NOMO-1 treated with DMSO at 0.1 percent for 48 hours (cell line): Measurements from ENCODE around the gene C22orf39.

ENCODE experiments used
- DNase-seq: peaks from one replicate; lab custom pipeline; 2025; ENCODE audit not compliant: unreplicated experiment; lab: John Stamatoyannopoulos, UW

The C22orf39 gene

GRCh38 chr22:19431649-19432132 is 15.8 kb downstream of the C22orf39 start, which contains the start of gene HIRA:
Gene HIRA (minus strand): TSS chr22:19431733. CDS start chr22:19431476, 257 bp downstream.
- DNase-seq: peak; percentile 70

GRCh38 chr22:19430890-19431541 is 16.5 kb downstream of the C22orf39 start:
- DNase-seq: no peak

GRCh38 chr22:19429950-19430889 is 17.3 kb downstream of the C22orf39 start:
- peak; percentile 60 for DNase-seq

- DNase-seq: no peak
Observed at GRCh38 chr22:19424186-19424500, 23.4 kb downstream of the C22orf39 start.

GRCh38 chr22:19422440-19423301 is 24.8 kb downstream of the C22orf39 start:
- no peak for DNase-seq

- DNase-seq: no peak
Observed at GRCh38 chr22:19420321-19420720, 27.2 kb downstream of the C22orf39 start.

GRCh38 chr22:19419464-19420178 is 27.9 kb downstream of the C22orf39 start:
- peak; percentile 22 for DNase-seq

- peak; percentile 70 for DNase-seq
Observed at GRCh38 chr22:19419086-19419463, 28.4 kb downstream of the C22orf39 start.

- DNase-seq: no peak
Observed at GRCh38 chr22:19412923-19413322, 34.6 kb downstream of the C22orf39 start.

GRCh38 chr22:19412478-19412877 is 35.0 kb downstream of the C22orf39 start:
- DNase-seq: no peak

GRCh38 chr22:19411690-19412045 is 35.8 kb downstream of the C22orf39 start:
- DNase-seq: no peak

GRCh38 chr22:19410941-19411689 is 36.4 kb downstream of the C22orf39 start:
- no peak for DNase-seq

- no peak for DNase-seq
Observed at GRCh38 chr22:19407649-19408606, 39.6 kb downstream of the C22orf39 start.

- no peak for DNase-seq
Observed at GRCh38 chr22:19406846-19407245, 40.7 kb downstream of the C22orf39 start.

- DNase-seq: no peak
Observed at GRCh38 chr22:19406281-19406811, 41.2 kb downstream of the C22orf39 start.

- no peak for DNase-seq
Observed at GRCh38 chr22:19405652-19406051, 41.9 kb downstream of the C22orf39 start.

- DNase-seq: no peak
Observed at GRCh38 chr22:19405133-19405532, 42.4 kb downstream of the C22orf39 start.

GRCh38 chr22:19404676-19405075 is 42.8 kb downstream of the C22orf39 start:
- DNase-seq: no peak
